Esophagus muscularis mucosa (tissue), 4 donors: ENCODE measurements around the gene ARFGAP3.

Experiments
- EP300 ChIP-seq: sonication (generic); formaldehyde crosslinking; IDR thresholded peaks from one replicate; pipeline ENCODE4 v1.6.1; 2017; ENCODE audit warnings: antibody characterized with exemption
- POLR2A ChIP-seq: fragments of 450-650 bp; IDR thresholded peaks from one replicate; pipeline ENCODE4 v1.6.1; 2017; ENCODE audit warnings: antibody characterized with exemption, moderate library complexity, mild to moderate bottlenecking, low read depth
- POLR2AphosphoS5 ChIP-seq, 2 donors: sonication (generic); formaldehyde crosslinking; IDR thresholded peaks; one replicate each; pipeline ENCODE4 v1.6.1; 2017; ENCODE audit warnings: antibody characterized with exemption in 2 of 2
- TF ChIP-seq, protein P1 (sequence below), 3 experiments: fragments of 200-600 bp in 2 of 3; fragments of 450-650 bp in 1 of 3; sonication (generic) in 2 of 3; IDR thresholded peaks; one replicate each; pipeline ENCODE4 v1.5.1; 2017 to 2019; ENCODE audit warnings: antibody characterized with exemption in 3 of 3, mild to moderate bottlenecking in 2 of 3, moderate library complexity in 1 of 3

DNA sequence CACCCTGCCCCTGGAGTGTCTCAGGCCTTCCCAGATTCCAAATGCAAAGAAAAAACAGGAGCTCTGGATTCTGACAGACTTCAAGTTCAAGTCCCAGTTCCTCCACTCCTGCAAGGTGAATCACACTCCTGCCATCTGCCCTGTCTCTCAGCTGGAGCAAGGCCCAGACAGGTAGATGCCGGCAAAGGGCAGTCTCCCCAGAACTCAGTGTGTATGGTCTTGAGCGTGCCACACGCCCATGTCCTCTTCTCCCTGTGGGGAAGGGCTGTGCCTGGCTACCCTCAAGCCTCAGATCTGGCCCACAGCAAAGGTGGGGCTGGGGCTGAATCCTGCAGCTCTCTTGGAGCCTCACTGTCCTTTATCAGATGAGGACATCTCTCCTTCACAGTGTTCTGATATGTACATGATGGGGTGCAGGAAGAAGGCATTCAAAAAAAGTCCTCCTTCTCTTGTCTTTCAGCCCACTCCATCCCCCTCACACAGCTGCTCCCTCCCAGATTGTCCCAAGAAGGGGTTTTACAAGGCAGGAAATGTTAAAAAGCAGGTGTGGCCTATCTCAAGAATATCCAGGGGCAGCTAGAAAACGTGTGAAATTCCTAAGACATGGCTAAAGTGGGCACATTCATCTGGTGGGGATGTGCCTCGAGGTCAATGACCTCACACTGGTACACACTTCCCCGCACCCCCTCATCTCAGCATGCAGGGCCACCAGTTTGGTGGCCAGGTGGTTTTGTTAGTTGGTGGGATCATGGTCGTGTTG is 27.7 kb upstream of the ARFGAP3 start:
- TF ChIP-seq, protein P1, sequence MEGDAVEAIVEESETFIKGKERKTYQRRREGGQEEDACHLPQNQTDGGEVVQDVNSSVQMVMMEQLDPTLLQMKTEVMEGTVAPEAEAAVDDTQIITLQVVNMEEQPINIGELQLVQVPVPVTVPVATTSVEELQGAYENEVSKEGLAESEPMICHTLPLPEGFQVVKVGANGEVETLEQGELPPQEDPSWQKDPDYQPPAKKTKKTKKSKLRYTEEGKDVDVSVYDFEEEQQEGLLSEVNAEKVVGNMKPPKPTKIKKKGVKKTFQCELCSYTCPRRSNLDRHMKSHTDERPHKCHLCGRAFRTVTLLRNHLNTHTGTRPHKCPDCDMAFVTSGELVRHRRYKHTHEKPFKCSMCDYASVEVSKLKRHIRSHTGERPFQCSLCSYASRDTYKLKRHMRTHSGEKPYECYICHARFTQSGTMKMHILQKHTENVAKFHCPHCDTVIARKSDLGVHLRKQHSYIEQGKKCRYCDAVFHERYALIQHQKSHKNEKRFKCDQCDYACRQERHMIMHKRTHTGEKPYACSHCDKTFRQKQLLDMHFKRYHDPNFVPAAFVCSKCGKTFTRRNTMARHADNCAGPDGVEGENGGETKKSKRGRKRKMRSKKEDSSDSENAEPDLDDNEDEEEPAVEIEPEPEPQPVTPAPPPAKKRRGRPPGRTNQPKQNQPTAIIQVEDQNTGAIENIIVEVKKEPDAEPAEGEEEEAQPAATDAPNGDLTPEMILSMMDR (IDR thresholded peaks at IDR 0.05): no peak
- TF ChIP-seq POLR2A (no peak), EP300 (no peak), POLR2AphosphoS5 (IDR thresholded peaks at IDR 0.05) (no peak)
